Colonic mucosa (tissue), 4 donors: Measurements from ENCODE around the gene STAB1. TPM values are rescaled to one million over a fixed set of nuclear protein-coding genes. Genes with fewer than 3 reads are reported as not detected.
A peak's percentile ranks its signal among the peaks of the same experiment; 100 is the strongest.

Experiments used
- DNase-seq: peaks from one replicate; pipeline ENCODE4 v3.0.0-alpha.2; 2020
- H3K27ac ChIP-seq: fragments of 200-600 bp; one replicate; pipeline ENCODE4 v1.8.0; 2021
- H3K27me3 ChIP-seq: fragments of 200-600 bp; one replicate; pipeline ENCODE4 v1.8.0; 2021
- H3K36me3 ChIP-seq: fragments of 200-600 bp; one replicate; pipeline ENCODE4 v1.8.0; 2021
- H3K4me1 ChIP-seq: fragments of 200-600 bp; one replicate; pipeline ENCODE4 v1.8.0; 2021; ENCODE audit warnings: mild to moderate bottlenecking
- H3K4me3 ChIP-seq: fragments of 200-600 bp; one replicate; pipeline ENCODE4 v1.8.0; 2021
- H3K9ac ChIP-seq, 2 donors: one replicate each; pipeline ENCODE4 v1.7.0; 2013; ENCODE audit warnings: control low read depth in 2 of 2, low read depth in 2 of 2, low read length in 2 of 2
- H3K9me3 ChIP-seq: fragments of 200-600 bp; one replicate; pipeline ENCODE4 v1.8.0; 2021
- intact Hi-C: fragments of 100-400 bp; cut with DNase I; formaldehyde crosslinking; loops from one replicate; pipeline ENCODE4 v1.14.1; 2022
- total RNA-seq, 2 donors: library from RNA; stranded (reverse); fragmentation: NEBNext Ultra II Directional in 1 of 2; extraction: Animal tissue kit (Norgen Biotek cat#: 25700) in 1 of 2; gene quantifications; one replicate each; pipeline ENCODE4 v1.2.1, GENCODE V29; 2021
- TF ChIP-seq, protein P1 (sequence below): fragments of 200-600 bp; IDR thresholded peaks from one replicate; pipeline ENCODE4 v1.8.0; 2022; ENCODE audit warnings: antibody characterized with exemption, mild to moderate bottlenecking
- donor health status: healthy.
- donor health status: DM: no; HTN: no; CAD: no.
- donor health status: DM: no; HTN: no; CAD: no.

Gene STAB1
- total RNA-seq, 2 donors from 2014 or later: 41.1 to 46.5 TPM

DNA sequence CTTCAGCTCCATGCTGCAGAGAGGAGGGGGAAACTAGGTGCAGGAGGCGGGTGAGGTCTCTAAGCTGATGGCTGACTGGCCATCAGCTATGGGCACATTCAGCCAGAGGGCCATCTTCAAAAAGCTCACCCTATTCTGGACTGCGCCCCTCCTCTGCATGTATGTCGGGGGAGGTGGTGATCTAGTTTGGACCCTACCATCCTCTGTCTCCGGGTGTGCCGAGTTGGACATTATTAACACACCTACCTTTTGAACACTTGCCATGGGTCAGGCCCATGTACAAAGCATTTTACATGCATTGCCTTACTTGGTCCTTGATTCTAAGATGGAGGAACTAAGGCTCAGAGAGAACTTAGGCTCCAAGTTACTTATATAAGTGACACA, 38.3 kb upstream of the STAB1 start:
- intact Hi-C loops: no loop called here

DNA sequence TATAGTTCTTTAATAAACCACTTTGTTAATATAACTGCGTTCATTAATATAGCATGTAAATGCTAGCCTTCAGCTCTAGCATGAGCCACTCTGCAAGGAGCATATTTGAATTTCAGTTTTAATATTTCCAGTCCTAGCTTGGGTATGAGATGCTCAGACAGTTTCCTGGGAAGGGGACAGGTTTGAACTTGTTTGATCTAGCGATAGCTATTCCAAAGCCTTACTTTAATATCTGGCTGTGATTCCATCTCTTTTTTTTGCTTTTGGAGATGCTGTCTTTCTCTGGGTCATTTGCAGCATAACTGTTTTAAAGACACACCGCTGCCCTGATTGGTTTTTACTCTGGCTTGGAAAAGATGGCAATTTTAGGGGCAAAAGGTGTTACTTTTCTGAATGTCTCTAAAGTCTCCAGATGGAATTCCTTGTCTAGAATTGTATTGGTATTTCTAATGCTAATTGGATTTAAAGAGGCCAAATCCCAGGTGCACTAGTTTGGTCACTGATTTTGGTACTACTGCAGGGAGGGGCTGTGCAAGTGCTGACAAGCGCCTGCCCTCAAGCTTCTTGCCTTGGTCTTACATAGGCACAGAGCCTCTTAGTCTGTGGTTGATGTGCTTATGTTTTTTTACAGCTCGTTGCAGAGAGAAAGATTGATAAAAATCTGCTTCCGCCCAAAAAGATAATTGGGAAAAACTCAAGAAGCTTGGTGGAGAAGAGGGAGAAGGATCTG, 36.9 kb upstream of the STAB1 start:
- DNase-seq: no peak
- no peaks in the 10 kb centered on the region for H3K9me3 ChIP-seq
- H3K9ac ChIP-seq: no peak overlapping the region
- no peak overlapping the region for H3K4me3 ChIP-seq
- H3K27ac ChIP-seq: no peak overlapping the region
- TF ChIP-seq, protein P1, sequence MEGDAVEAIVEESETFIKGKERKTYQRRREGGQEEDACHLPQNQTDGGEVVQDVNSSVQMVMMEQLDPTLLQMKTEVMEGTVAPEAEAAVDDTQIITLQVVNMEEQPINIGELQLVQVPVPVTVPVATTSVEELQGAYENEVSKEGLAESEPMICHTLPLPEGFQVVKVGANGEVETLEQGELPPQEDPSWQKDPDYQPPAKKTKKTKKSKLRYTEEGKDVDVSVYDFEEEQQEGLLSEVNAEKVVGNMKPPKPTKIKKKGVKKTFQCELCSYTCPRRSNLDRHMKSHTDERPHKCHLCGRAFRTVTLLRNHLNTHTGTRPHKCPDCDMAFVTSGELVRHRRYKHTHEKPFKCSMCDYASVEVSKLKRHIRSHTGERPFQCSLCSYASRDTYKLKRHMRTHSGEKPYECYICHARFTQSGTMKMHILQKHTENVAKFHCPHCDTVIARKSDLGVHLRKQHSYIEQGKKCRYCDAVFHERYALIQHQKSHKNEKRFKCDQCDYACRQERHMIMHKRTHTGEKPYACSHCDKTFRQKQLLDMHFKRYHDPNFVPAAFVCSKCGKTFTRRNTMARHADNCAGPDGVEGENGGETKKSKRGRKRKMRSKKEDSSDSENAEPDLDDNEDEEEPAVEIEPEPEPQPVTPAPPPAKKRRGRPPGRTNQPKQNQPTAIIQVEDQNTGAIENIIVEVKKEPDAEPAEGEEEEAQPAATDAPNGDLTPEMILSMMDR: no peak
- peaks cover 5% of the 10 kb centered on the region for H3K4me1 ChIP-seq
- intact Hi-C loops: no loop called here
- no peaks in the 10 kb centered on the region for H3K36me3 ChIP-seq
- H3K27me3 ChIP-seq: no peaks in the 10 kb centered on the region

More for the DNA sequence above, 38.3 kb upstream of the STAB1 start:
- DNase-seq: no peak
- Histone ChIP-seq H3K9ac (peak overlapping the region; percentile 28 to 85), H3K4me1 (peaks cover 5% of the 10 kb centered on the region), H3K9me3 (no peaks in the 10 kb centered on the region), H3K27ac (peak overlapping the region; percentile 51), H3K36me3 (no peaks in the 10 kb centered on the region), H3K4me3 (peak overlapping the region; percentile 79), H3K27me3 (no peaks in the 10 kb centered on the region)
- TF ChIP-seq, protein P1: no peak

DNA sequence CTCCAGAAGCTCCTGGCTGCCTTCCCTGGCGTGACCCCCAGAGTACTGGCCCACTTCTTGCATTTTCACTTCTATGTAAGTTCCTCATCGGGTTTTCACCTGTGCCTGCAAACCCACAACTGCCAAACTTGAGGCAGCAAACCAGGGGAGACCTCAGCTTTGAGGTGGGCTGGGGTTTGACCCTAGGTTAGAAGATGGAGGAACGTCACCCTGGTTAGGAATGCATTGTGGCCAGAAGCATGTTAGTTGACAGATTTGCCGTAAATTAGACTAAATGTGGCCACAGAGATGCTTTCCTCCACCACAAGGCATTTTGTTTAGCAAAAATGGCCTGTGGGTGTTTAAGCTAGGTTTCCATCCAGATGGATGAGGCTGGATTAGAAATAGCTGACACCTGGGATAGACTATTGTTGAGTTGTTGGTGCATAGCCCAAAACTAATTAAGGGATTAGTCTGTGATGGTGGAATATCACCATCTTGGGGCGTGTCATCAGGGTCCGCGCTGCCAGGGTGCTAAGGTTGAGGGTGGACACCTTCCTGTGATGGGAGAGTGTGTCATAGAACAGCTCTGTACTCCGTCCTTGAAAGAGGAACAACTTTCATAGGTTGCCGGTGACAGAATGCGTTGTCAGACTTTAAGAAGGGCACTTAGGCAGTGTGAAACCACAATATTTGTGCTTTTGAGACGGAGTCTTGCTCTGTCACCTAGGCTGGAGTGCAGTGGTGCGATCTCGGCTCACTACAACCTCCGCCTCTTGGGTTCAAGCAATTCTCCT, 36.2 kb upstream of the STAB1 start:
- H3K27ac ChIP-seq: no peak overlapping the region
- H3K27me3 ChIP-seq: no peaks in the 10 kb centered on the region
- no peaks in the 10 kb centered on the region for H3K9me3 ChIP-seq
- peaks cover 5% of the 10 kb centered on the region for H3K4me1 ChIP-seq
- H3K9ac ChIP-seq: no peak overlapping the region
- no peak overlapping the region for H3K4me3 ChIP-seq
- H3K36me3 ChIP-seq: no peaks in the 10 kb centered on the region
- TF ChIP-seq, protein P1: no peak
- intact Hi-C loops: no loop called here
- DNase-seq: no peak

DNA sequence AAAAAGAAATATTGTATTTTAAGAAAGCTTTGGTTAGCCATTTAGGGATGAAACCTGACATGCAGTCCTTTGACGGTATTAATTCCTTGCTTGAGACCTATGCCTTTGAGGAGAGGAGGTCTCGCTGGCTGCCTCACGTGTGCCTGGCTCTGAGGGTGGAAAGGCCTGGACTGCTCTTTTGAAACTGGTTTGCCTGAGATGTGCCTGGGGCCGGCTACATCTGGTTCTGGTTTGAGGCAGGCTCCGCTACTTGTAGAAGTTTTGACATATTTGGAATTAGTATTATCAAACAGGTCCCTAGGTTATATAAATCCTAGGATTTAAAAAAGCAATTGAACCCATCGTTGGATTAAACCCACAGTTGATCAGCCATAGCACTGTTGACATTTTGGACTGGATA, 33.3 kb upstream of the STAB1 start:
- no peaks in the 10 kb centered on the region for H3K27me3 ChIP-seq
- no peak overlapping the region for H3K9ac ChIP-seq
- H3K4me3 ChIP-seq: no peak overlapping the region
- no peaks in the 10 kb centered on the region for H3K4me1 ChIP-seq
- no peaks in the 10 kb centered on the region for H3K36me3 ChIP-seq
- intact Hi-C loops: no loop called here
- TF ChIP-seq, protein P1: no peak
- H3K9me3 ChIP-seq: no peaks in the 10 kb centered on the region
- H3K27ac ChIP-seq: no peak overlapping the region
- DNase-seq: no peak

DNA sequence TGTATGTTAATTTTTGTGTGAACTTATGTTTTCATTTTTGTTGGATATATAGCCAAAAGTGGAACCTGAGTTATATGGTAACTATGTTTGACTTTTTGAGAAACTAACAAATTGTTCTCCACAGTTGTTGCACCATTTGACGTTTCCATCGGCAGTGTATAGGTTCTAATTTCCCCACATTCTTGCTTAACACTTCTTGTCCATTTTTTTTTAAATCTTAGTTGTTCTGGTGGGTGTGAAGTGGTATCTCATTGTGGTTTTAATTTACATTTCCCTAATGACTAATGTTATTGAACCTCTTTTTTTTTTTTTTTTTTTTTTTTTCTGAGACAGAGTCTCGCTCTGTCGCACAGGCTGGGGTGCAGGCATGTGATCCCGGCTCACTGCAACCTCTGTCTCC, 31.7 kb upstream of the STAB1 start:
- H3K27me3 ChIP-seq: no peaks in the 10 kb centered on the region
- TF ChIP-seq, protein P1: no peak
- no peak overlapping the region for H3K9ac ChIP-seq
- H3K36me3 ChIP-seq: no peaks in the 10 kb centered on the region
- intact Hi-C loops: no loop called here
- H3K4me3 ChIP-seq: no peak overlapping the region
- no peaks in the 10 kb centered on the region for H3K4me1 ChIP-seq
- H3K9me3 ChIP-seq: no peaks in the 10 kb centered on the region
- DNase-seq: no peak
- H3K27ac ChIP-seq: no peak overlapping the region
